ENCODE results near the gene FSHR.

Gene FSHR

DNA sequence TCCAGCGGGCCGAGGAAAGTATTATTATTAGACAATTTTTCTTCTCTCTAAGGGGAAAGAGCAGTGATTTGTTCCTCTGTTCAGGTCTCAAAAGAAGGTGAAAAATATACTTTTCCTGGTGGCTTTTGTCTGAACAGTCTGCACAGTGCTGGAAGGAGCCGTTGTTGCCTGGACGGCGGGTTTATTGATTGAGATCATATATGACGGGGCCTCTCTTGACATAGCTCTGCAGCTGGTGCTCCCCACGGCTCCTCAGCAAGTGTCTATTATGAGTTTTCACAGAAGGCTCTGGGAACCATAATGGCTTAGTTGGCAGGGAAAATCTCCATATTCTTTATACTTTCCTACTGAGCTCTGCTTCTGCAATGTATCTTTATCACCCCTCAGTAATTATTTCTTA, 42.9 kb downstream of the FSHR start:
- H3K9me3 ChIP-seq (ENCODE audit: low read length): no peaks in the 10 kb centered on the region
- no peak overlapping the region for H3K27ac ChIP-seq (ENCODE audit: low read depth, low read length)
- H3K27me3 ChIP-seq (ENCODE audit: control insufficient read depth in 1 of 2, insufficient read depth in 2 of 2, low read length in 2 of 2): no peaks in the 10 kb centered on the region
- H3K9ac ChIP-seq (ENCODE audit: low read length): no peak overlapping the region
- no peak overlapping the region for H3K4me3 ChIP-seq (ENCODE audit: low read depth in 1 of 2, low read length in 2 of 2)
- no peaks in the 10 kb centered on the region for H3K4me1 ChIP-seq (ENCODE audit: insufficient read depth, low read length)
- no peaks in the 10 kb centered on the region for H3K36me3 ChIP-seq (ENCODE audit: insufficient read depth, low read length)

DNA sequence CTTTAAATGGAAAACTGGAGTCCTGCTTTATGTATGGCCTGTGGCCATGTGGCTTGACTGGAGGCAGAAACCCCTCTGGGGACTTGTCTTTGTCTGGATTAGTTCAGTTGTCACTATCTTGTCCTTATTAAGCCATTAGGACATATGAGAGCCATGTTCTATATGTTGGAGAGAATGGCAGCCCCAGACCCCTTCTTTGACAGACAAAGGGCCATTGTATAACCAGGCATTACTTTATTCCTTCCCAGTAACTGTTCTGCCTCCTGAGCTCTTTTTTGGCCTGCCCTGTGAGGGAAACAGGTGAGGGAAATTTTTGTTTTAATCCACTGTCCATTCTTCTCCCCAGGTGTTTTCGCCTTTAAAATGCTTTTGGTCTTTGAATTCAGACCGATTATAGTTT, 43.3 kb downstream of the FSHR start:
- Histone ChIP-seq H3K4me1 (ENCODE audit: insufficient read depth, low read length) (no peaks in the 10 kb centered on the region), H3K36me3 (ENCODE audit: insufficient read depth, low read length) (no peaks in the 10 kb centered on the region), H3K9me3 (ENCODE audit: low read length) (no peaks in the 10 kb centered on the region), H3K4me3 (ENCODE audit: low read depth in 1 of 2, low read length in 2 of 2) (no peak overlapping the region), H3K27ac (ENCODE audit: low read depth, low read length) (no peak overlapping the region), H3K9ac (ENCODE audit: low read length) (no peak overlapping the region), H3K27me3 (ENCODE audit: control insufficient read depth in 1 of 2, insufficient read depth in 2 of 2, low read length in 2 of 2) (no peaks in the 10 kb centered on the region)

DNA sequence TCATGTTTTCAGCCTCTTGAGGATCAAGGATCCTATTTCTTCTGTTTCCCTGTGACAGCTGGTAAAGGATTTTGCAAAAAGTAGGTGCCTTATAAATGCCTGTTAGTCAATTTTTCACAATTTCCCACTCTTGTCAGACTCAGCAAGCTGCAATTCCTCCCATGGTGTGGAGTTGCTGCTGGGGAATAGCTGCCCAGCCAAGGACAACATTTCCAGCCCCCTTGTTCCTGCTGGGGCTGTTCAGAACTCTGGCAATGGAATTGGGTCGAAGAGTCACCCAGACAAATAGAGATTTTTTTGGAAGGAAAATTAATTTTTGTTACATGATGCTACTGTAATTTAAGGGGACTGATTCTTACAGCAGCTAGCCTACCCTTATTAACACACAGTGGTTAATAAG, 43.7 kb downstream of the FSHR start:
- Histone ChIP-seq H3K27ac (ENCODE audit: low read depth, low read length) (no peak overlapping the region), H3K4me3 (ENCODE audit: low read depth in 1 of 2, low read length in 2 of 2) (no peak overlapping the region), H3K9me3 (ENCODE audit: low read length) (no peaks in the 10 kb centered on the region), H3K27me3 (ENCODE audit: control insufficient read depth in 1 of 2, insufficient read depth in 2 of 2, low read length in 2 of 2) (no peaks in the 10 kb centered on the region), H3K4me1 (ENCODE audit: insufficient read depth, low read length) (no peaks in the 10 kb centered on the region), H3K9ac (ENCODE audit: low read length) (no peak overlapping the region), H3K36me3 (ENCODE audit: insufficient read depth, low read length) (no peaks in the 10 kb centered on the region)

DNA sequence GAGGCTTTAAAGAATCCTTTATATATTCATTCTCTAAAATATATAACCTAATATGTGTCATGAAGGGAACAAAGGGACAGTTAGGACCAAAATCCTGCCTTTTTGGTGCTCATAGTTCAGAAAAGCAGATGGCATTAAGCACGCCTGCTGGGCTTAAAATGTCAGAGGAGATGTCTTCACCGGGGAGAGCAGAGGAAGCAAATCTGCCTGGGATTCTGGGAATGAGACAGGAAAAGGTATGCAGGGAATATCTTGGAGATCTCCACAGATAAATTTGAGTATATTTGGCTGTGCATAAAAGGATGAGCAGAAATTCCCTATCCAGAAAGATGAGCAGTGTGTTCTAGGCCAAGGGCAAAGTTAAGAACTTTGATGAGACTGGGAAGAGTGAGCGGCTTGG, 45.5 kb downstream of the FSHR start:
- H3K9me3 ChIP-seq (ENCODE audit: low read length): no peaks in the 10 kb centered on the region
- H3K9ac ChIP-seq (ENCODE audit: low read length): no peak overlapping the region
- no peaks in the 10 kb centered on the region for H3K36me3 ChIP-seq (ENCODE audit: insufficient read depth, low read length)
- no peak overlapping the region for H3K4me3 ChIP-seq (ENCODE audit: low read depth in 1 of 2, low read length in 2 of 2)
- H3K27ac ChIP-seq (ENCODE audit: low read depth, low read length): no peak overlapping the region
- no peaks in the 10 kb centered on the region for H3K4me1 ChIP-seq (ENCODE audit: insufficient read depth, low read length)
- H3K27me3 ChIP-seq (ENCODE audit: control insufficient read depth in 1 of 2, insufficient read depth in 2 of 2, low read length in 2 of 2): no peaks in the 10 kb centered on the region

DNA sequence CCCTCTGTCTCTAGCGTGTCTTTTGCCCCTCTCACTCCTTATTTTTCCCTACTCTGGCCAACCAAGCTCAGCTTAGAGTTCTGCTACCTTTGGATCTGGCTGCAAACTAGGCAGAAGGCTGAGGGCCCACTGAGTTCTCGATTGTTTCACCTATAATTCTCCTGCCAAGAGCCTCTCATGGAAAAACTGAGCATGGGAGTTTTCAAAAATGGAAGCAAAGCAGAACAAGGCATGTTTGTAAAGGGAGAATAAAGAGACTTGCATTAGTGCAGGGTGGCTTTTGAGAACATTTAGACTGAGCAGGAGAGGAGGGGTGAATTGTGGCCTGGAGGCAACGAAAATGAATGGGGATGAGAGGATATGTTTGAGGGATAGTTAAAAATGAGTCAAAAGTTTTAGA, 45.9 kb downstream of the FSHR start:
- H3K27ac ChIP-seq (ENCODE audit: low read depth, low read length): no peak overlapping the region
- no peak overlapping the region for H3K4me3 ChIP-seq (ENCODE audit: low read depth in 1 of 2, low read length in 2 of 2)
- H3K27me3 ChIP-seq (ENCODE audit: control insufficient read depth in 1 of 2, insufficient read depth in 2 of 2, low read length in 2 of 2): no peaks in the 10 kb centered on the region
- H3K9ac ChIP-seq (ENCODE audit: low read length): no peak overlapping the region
- H3K36me3 ChIP-seq (ENCODE audit: insufficient read depth, low read length): no peaks in the 10 kb centered on the region
- H3K4me1 ChIP-seq (ENCODE audit: insufficient read depth, low read length): no peaks in the 10 kb centered on the region
- H3K9me3 ChIP-seq (ENCODE audit: low read length): no peaks in the 10 kb centered on the region

DNA sequence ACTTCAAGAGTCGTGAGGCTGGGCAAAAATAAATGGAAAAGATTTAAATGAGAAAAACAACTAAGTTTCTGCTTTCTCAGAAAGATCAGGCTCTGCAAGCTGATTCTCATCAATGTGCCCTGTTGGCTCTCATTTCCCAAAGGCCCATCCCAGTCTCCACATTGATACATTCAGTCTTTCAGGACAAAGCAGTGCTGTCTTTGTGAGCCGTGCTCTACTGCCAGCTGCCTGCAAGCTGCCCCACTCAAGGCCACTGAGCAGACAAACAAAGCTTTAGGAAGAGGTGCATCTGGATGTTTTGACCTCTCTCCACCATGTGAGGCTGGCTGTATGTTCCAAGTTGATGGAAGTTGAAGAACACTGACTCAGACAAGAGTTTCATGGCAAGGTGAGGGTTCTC, 48.8 kb downstream of the FSHR start:
- H3K27me3 ChIP-seq (ENCODE audit: control insufficient read depth in 1 of 2, insufficient read depth in 2 of 2, low read length in 2 of 2): no peaks in the 10 kb centered on the region
- H3K36me3 ChIP-seq (ENCODE audit: insufficient read depth, low read length): no peaks in the 10 kb centered on the region
- H3K9me3 ChIP-seq (ENCODE audit: low read length): no peaks in the 10 kb centered on the region
- H3K4me1 ChIP-seq (ENCODE audit: insufficient read depth, low read length): no peaks in the 10 kb centered on the region
- H3K27ac ChIP-seq (ENCODE audit: low read depth, low read length): no peak overlapping the region
- no peak overlapping the region for H3K4me3 ChIP-seq (ENCODE audit: low read depth in 1 of 2, low read length in 2 of 2)
- H3K9ac ChIP-seq (ENCODE audit: low read length): no peak overlapping the region

DNA sequence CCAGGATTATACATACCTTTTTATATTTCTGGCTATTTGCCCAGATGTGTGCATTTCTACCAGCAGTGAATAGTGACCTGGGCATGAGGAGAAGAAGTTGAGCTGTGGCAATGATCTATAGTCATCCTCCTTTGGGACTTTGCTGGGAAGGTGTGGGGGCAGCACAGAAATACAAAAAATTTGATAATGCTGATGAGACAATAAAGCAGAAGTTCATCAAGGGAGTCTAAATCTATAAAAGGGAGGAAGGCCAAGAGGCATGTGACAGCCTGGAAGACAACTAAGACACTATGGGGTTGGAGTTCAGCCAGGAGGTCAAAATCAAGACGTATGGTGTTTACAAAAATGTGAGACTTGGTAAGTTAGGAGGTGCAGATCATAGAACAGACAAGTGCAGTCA, 52.2 kb downstream of the FSHR start:
- H3K9ac ChIP-seq (ENCODE audit: low read length): no peak overlapping the region
- no peaks in the 10 kb centered on the region for H3K27me3 ChIP-seq (ENCODE audit: control insufficient read depth in 1 of 2, insufficient read depth in 2 of 2, low read length in 2 of 2)
- no peak overlapping the region for H3K27ac ChIP-seq (ENCODE audit: low read depth, low read length)
- H3K4me1 ChIP-seq (ENCODE audit: insufficient read depth, low read length): no peaks in the 10 kb centered on the region
- H3K9me3 ChIP-seq (ENCODE audit: low read length): no peaks in the 10 kb centered on the region
- no peak overlapping the region for H3K4me3 ChIP-seq (ENCODE audit: low read depth in 1 of 2, low read length in 2 of 2)
- H3K36me3 ChIP-seq (ENCODE audit: insufficient read depth, low read length): no peaks in the 10 kb centered on the region

DNA sequence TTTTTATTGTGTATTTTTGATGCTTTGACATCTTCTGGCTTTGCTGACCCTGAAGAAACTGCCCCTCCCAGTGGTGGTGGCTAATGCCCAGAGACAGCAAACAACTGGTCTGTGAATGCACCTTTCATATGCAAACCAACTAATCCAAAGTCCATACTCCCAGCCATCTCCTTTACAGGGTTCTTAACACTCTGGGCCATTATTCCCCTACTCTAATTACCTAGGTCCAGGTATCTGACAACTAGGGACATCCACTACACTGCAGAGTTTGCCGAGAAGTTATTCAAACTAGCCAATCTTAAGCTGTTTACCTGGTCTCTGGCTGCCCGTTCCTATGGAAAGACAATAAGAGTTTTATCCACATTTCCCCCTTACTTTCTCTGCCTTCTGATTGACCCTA, 73.6 kb downstream of the FSHR start:
- H3K9ac ChIP-seq (ENCODE audit: low read length): no peak overlapping the region
- no peak overlapping the region for H3K4me3 ChIP-seq (ENCODE audit: low read depth in 1 of 2, low read length in 2 of 2)
- no peak overlapping the region for H3K27ac ChIP-seq (ENCODE audit: low read depth, low read length)
- no peaks in the 10 kb centered on the region for H3K4me1 ChIP-seq (ENCODE audit: insufficient read depth, low read length)
- no peaks in the 10 kb centered on the region for H3K36me3 ChIP-seq (ENCODE audit: insufficient read depth, low read length)
- no peaks in the 10 kb centered on the region for H3K27me3 ChIP-seq (ENCODE audit: control insufficient read depth in 1 of 2, insufficient read depth in 2 of 2, low read length in 2 of 2)
- H3K9me3 ChIP-seq (ENCODE audit: low read length): no peaks in the 10 kb centered on the region

DNA sequence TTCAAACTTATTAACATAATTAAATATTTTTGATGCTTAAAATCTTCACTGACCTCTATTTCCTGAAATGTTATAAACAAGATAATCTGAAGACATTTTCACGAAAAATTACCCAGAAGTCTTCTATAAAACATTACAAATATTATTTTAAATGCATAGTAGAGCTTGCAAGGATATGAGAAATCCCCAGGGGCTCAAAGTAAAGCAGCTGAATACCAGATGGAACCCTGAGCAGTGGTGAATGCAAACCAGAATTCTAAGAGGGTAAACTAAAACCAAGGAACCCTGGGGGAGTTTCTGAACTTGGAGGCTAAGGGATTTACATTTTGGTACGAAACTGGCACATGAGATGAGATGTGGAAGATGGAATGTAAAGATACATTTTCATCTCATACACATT, 83.6 kb downstream of the FSHR start:
- no peaks in the 10 kb centered on the region for H3K9me3 ChIP-seq (ENCODE audit: low read length)
- no peaks in the 10 kb centered on the region for H3K4me1 ChIP-seq (ENCODE audit: insufficient read depth, low read length)
- H3K27me3 ChIP-seq (ENCODE audit: control insufficient read depth in 1 of 2, insufficient read depth in 2 of 2, low read length in 2 of 2): no peaks in the 10 kb centered on the region
- H3K4me3 ChIP-seq (ENCODE audit: low read depth in 1 of 2, low read length in 2 of 2): no peak overlapping the region
- no peaks in the 10 kb centered on the region for H3K36me3 ChIP-seq (ENCODE audit: insufficient read depth, low read length)
- no peak overlapping the region for H3K27ac ChIP-seq (ENCODE audit: low read depth, low read length)
- no peak overlapping the region for H3K9ac ChIP-seq (ENCODE audit: low read length)

DNA sequence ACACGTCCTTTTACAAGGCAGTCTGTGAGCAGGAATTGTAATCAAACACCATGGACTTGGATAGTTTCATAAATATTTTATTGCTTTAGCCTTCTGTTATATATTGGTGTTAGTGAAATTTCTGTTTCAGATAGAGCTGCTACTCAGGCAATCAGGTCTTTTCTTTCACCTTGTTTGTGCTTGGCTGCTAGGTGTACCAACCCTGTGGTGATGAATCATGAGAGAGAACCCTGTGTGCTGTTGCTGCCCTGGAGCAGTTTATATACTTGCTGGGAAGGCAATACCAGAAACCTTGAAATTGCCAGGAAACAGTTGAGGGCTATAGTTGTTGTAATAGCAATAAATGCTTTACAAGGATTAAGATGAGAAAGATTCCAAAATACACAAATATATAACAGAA, 84.5 kb downstream of the FSHR start:
- H3K4me1 ChIP-seq (ENCODE audit: insufficient read depth, low read length): no peaks in the 10 kb centered on the region
- H3K9ac ChIP-seq (ENCODE audit: low read length): no peak overlapping the region
- H3K9me3 ChIP-seq (ENCODE audit: low read length): no peaks in the 10 kb centered on the region
- no peak overlapping the region for H3K4me3 ChIP-seq (ENCODE audit: low read depth in 1 of 2, low read length in 2 of 2)
- no peak overlapping the region for H3K27ac ChIP-seq (ENCODE audit: low read depth, low read length)
- no peaks in the 10 kb centered on the region for H3K36me3 ChIP-seq (ENCODE audit: insufficient read depth, low read length)
- H3K27me3 ChIP-seq (ENCODE audit: control insufficient read depth in 1 of 2, insufficient read depth in 2 of 2, low read length in 2 of 2): no peaks in the 10 kb centered on the region

DNA sequence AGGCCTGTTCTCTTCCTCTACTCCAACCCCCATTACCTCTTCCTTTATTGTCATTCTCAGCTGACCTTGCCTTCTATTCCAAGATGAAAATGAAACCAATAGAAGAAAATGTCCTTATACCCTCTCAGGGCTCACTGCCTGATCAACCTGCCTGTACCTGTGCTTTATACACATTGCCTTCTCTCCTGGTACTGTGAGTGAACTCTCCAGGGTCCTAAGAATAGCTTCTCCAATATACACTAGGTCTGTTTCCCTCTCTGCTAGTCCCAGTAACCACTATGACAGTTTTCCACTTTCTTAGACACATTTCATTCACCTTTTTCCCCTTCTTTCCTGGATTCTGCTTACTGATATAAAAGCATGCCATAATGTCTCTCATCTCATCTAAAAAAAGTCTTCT, 85.7 kb downstream of the FSHR start:
- H3K9me3 ChIP-seq (ENCODE audit: low read length): no peaks in the 10 kb centered on the region
- no peaks in the 10 kb centered on the region for H3K27me3 ChIP-seq (ENCODE audit: control insufficient read depth in 1 of 2, insufficient read depth in 2 of 2, low read length in 2 of 2)
- no peak overlapping the region for H3K4me3 ChIP-seq (ENCODE audit: low read depth in 1 of 2, low read length in 2 of 2)
- no peak overlapping the region for H3K27ac ChIP-seq (ENCODE audit: low read depth, low read length)
- no peaks in the 10 kb centered on the region for H3K4me1 ChIP-seq (ENCODE audit: insufficient read depth, low read length)
- no peaks in the 10 kb centered on the region for H3K36me3 ChIP-seq (ENCODE audit: insufficient read depth, low read length)
- no peak overlapping the region for H3K9ac ChIP-seq (ENCODE audit: low read length)

DNA sequence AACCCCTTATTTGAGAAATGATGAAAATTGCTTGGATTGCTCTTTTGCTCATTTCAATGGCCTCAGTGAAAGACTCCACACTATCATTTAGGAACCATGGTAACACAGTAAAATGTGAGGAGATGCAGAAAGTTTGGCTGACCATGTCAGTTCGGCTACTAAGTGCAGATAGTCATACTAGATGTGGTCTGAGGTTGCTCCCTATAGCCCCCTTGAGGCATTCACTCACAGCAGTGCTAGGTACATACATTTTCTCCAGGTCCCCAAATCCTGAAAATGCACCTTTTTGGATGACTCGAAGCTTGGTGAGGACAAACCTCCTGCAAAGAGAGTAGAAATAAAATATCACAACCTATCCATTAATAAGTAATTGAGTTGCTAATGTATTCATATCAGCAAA, 86.3 kb downstream of the FSHR start:
- Histone ChIP-seq H3K27ac (ENCODE audit: low read depth, low read length) (no peak overlapping the region), H3K27me3 (ENCODE audit: control insufficient read depth in 1 of 2, insufficient read depth in 2 of 2, low read length in 2 of 2) (no peaks in the 10 kb centered on the region), H3K36me3 (ENCODE audit: insufficient read depth, low read length) (no peaks in the 10 kb centered on the region), H3K9ac (ENCODE audit: low read length) (no peak overlapping the region), H3K9me3 (ENCODE audit: low read length) (no peaks in the 10 kb centered on the region), H3K4me1 (ENCODE audit: insufficient read depth, low read length) (no peaks in the 10 kb centered on the region), H3K4me3 (ENCODE audit: low read depth in 1 of 2, low read length in 2 of 2) (no peak overlapping the region)

Data from muscle layer of colon (tissue), 2 donors.